Measurements from ENCODE around the gene GDI1. TPM values are rescaled to one million over a fixed set of nuclear protein-coding genes. Genes with fewer than 3 reads are reported as not detected.

GDI1 gene
- total RNA-seq, 1 donor from 2014 or later: 48.3 TPM

DNA sequence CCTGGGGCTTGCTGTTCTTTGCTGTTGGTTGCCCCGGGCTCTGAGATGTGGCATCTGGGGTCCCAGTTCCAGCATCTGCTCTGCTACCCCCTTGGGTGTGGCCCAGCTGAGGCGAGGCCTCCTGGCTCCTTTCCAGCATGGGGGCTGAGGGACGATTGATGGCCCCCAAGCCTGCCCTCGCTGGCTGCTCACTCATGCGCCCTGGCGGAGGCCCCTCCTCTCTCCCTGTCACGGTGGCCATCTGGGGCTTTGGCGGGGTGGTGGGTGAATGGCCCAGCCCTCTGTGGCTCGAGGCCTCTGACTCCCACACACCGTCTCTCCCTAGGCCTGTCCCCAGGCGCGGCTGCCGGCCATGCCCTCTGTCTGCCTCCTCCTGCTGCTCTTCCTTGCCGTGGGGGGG lies 22.9 kb downstream of the GDI1 start:
- DNase-seq (ENCODE audit: low read depth, low spot score): no peak

DNA sequence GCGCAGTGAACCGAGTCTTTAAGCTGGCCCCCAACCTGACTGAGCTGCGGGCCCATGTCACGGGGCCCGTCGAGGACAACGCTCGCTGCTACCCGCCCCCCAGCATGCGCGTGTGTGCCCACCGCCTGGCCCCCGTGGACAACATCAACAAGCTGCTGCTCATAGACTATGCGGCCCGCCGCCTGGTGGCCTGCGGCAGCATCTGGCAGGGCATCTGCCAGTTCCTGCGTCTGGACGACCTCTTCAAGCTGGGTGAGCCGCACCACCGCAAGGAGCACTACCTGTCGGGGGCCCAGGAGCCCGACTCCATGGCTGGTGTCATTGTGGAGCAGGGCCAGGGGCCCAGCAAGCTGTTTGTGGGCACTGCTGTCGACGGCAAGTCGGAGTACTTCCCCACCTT lies 23.4 kb downstream of the GDI1 start:
- no peak for DNase-seq (ENCODE audit: low read depth, low spot score)

GRCh38 chrX:154462396-154462795 lies 25.4 kb downstream of the GDI1 start:
- no peak for DNase-seq (ENCODE audit: low read depth, low spot score)

DNA sequence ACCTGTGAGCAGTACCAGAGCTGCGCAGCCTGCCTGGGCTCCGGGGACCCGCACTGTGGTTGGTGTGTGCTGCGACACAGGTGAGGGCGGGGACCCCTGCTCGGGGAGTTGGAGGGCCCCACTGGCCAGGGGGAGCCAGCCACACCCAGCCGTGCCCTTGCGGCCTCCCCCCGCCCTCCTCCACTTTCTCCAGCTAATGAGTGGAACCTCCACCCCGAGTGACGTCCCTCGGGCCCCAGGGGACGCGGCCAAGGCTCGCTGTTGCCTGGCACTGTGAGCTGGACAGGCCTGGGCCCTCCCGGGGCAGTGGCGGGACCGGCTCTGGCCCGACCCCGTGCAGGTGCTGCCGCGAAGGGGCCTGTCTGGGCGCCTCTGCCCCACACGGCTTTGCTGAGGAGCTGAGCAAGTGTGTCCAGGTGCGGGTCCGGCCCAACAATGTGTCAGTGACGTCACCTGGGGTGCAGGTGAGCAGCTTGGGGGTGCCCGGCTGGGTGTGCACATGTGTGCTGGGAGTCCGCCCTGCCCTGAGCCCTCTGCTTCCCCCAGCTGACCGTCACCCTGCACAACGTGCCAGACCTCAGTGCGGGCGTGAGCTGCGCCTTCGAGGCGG lies 26.8 kb downstream of the GDI1 start:
- no peak for DNase-seq (ENCODE audit: low read depth, low spot score)

- DNase-seq (ENCODE audit: low read depth, low spot score): no peak
Observed at GRCh38 chrX:154464806-154465365, 27.9 kb downstream of the GDI1 start.

DNA sequence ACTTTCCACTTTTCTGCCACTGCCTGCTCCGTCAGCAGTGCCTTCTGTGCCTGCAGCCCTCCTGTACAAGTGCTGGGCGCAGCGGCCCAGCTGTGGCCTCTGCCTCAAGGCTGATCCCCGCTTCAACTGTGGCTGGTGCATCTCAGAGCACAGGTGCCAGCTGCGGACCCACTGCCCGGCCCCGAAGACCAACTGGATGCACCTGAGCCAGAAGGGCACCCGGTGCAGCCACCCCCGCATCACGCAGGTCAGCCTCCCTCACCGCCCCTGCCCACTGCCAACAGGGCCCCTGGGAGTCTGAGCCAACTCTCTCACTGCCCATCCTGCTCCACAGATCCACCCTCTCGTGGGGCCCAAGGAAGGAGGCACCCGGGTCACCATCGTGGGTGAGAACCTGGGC lies 28.6 kb downstream of the GDI1 start:
- no peak for DNase-seq (ENCODE audit: low read depth, low spot score)

GRCh38 chrX:154466036-154466435 lies 29.1 kb downstream of the GDI1 start:
- no peak for DNase-seq (ENCODE audit: low read depth, low spot score)

GRCh38 chrX:154466907-154467306 lies 30.0 kb downstream of the GDI1 start:
- DNase-seq (ENCODE audit: low read depth, low spot score): no peak

DNA sequence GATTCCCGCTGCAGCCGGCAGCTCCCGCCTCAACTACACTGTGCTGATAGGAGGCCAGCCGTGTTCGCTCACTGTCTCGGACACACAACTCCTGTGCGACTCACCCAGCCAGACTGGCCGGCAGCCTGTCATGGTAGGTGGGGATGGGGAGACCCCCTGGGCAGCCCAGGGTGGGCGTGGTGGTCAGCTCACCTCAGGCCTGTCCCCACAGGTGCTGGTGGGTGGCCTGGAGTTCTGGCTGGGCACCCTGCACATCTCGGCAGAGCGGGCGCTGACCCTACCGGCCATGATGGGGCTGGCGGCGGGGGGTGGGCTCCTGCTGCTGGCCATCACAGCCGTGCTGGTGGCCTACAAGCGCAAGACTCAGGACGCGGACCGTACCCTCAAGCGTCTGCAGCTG lies 30.6 kb downstream of the GDI1 start:
- no peak for DNase-seq (ENCODE audit: low read depth, low spot score)

DNA sequence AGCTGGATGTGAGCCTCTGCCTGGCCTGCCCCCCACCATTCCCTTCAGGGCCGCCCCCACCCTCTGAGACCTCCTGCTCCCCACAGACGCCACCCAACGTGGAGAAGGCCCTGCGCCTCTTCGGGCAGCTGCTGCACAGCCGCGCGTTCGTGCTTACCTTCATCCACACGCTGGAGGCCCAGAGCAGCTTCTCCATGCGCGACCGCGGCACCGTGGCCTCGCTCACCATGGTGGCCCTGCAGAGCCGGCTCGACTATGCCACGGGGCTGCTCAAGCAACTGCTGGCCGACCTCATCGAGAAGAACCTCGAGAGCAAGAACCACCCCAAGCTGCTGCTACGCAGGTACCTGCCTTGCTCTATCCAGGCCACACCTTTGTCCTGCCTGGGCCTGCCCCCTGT lies 31.3 kb downstream of the GDI1 start:
- no peak for DNase-seq (ENCODE audit: low read depth, low spot score)

GRCh38 chrX:154469114-154469513 lies 32.2 kb downstream of the GDI1 start:
- DNase-seq (ENCODE audit: low read depth, low spot score): no peak

- no peak for DNase-seq (ENCODE audit: low read depth, low spot score)
Observed at GRCh38 chrX:154469880-154470279, 32.9 kb downstream of the GDI1 start.

- no peak for DNase-seq (ENCODE audit: low read depth, low spot score)
Observed at GRCh38 chrX:154470434-154470833, 33.5 kb downstream of the GDI1 start.

DNA sequence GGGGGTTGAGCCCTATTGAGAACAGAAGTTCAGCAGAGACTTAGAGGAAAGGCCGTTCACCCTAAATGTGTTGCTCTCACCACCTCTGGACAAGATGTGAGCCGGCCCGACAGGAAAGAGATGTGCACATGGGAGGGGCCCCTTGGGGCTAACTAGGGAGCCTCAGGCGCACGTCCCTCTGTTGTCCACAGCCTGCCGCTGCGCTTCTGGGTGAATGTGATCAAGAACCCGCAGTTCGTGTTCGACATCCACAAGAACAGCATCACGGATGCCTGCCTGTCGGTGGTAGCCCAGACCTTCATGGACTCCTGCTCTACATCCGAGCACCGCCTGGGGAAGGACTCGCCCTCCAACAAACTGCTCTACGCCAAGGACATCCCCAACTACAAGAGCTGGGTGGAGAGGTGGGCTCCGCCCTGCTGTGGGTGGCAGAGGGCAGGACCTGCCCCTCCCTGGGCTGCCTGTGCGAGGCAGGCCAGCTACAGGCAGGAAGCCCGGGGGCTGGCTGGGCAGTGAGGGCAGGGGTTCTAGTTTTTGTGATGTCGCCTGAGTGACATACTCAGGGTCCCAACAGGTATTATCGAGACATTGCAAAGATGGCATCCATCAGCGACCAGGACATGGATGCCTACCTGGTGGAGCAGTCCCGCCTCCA lies 34.1 kb downstream of the GDI1 start:
- no peak for DNase-seq (ENCODE audit: low read depth, low spot score)

GRCh38 chrX:154471839-154472684 lies 35.1 kb downstream of the GDI1 start:
- no peak for DNase-seq (ENCODE audit: low read depth, low spot score)

- no peak for DNase-seq (ENCODE audit: low read depth, low spot score)
Observed at GRCh38 chrX:154472685-154473632, 36.0 kb downstream of the GDI1 start.

GRCh38 chrX:154473683-154474082 lies 36.7 kb downstream of the GDI1 start:
- DNase-seq (ENCODE audit: low read depth, low spot score): no peak

- DNase-seq (ENCODE audit: low read depth, low spot score): no peak
Observed at GRCh38 chrX:154476821-154477220, 39.9 kb downstream of the GDI1 start.

GRCh38 chrX:154477891-154478477 lies 41.0 kb downstream of the GDI1 start:
- no peak for DNase-seq (ENCODE audit: low read depth, low spot score)

DNA sequence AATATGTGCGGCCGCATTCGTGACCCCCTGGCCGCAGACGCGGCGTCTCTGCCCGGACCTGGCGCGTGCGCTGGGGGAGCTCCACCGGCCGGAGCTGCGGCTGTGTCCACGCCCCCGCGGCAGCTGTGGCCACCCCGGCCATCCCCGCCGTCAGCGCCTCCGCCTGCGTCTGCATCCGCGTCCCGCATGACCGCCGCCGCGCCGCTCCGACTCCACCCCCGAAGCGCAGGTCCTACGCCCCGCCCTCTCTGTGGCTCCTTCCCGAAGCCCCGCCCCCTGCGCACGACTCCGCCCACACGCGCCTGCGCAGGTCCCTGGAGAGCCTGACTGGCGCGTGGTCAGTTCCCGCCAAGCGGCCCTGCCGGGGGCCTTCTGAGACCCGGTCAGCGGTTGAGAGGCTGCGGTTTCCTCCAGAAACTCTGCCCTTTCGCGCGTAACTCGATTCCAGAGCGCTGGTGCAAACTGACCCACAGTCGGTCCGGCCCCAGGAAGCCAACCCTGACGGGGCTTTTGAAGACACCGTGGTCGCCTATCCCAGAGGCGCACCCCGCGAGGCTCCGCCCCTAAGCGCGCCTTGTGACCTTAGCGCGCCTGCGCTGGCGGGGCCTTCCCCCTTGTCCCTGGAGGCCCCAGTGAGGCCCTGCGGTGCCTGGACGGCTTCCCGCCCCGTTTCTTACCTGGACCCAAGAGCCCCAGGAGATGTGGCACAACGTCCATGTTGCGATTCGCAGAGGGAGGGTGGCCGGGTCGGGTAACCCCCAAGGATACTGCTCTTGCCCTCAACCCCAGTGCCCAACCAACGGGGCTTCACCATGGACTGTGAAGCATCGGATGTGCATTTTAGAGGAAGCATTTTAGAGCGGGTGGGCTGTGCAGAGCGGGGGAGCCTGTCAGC lies 42.0 kb downstream of the GDI1 start, which contains the start of gene LAGE3:
TSS of gene LAGE3 (minus strand) at position 554 of the 895 bp plus-strand sequence. CDS start at position 188, 366 bp downstream.
- peak; percentile 51 for DNase-seq (ENCODE audit: low read depth, low spot score)

All from pulmonary artery endothelial cell (primary cell).